Chondrocyte (in vitro differentiated cells): ENCODE measurements around the gene FHDC1. TPM values are rescaled to one million over a fixed set of nuclear protein-coding genes. Genes with fewer than 3 reads are reported as not detected.
A peak's percentile ranks its signal among the peaks of the same experiment; 100 is the strongest.

Source experiments
- DNase-seq: peaks from one replicate; pipeline ENCODE4 v3.0.0; 2021; ENCODE audit warnings: mixed read lengths, low spot score
- H3K27ac Mint-ChIP-seq: one replicate; pipeline ENCODE4 v1.8.0; 2021; ENCODE audit warnings: mild to moderate bottlenecking, moderate library complexity, mixed read lengths; ENCODE audit not compliant: unreplicated experiment
- H3K27me3 Mint-ChIP-seq: 2 replicates; pipeline ENCODE4 v1.8.0; 2021; ENCODE audit warnings: low read depth, mixed read lengths
- H3K36me3 Mint-ChIP-seq: 2 replicates; pipeline ENCODE4 v1.8.0; 2021; ENCODE audit warnings: low read depth, mixed read lengths
- H3K4me1 Mint-ChIP-seq: 2 replicates; pipeline ENCODE4 v1.8.0; 2021; ENCODE audit warnings: low read depth, mild to moderate bottlenecking, mixed read lengths
- H3K4me3 Mint-ChIP-seq: one replicate; pipeline ENCODE4 v1.8.0; 2021; ENCODE audit warnings: mild to moderate bottlenecking, moderate library complexity, mixed read lengths; ENCODE audit not compliant: unreplicated experiment
- H3K9me3 Mint-ChIP-seq: 2 replicates; pipeline ENCODE4 v1.8.0; 2021; ENCODE audit warnings: low read depth, mixed read lengths
- CTCF ChIP-seq: fragments of 200-600 bp; sonication (generic); IDR thresholded peaks from 2 replicates; pipeline ENCODE4 v1.5.0; 2021; ENCODE audit warnings: antibody characterized with exemption, mild to moderate bottlenecking, moderate library complexity
- total RNA-seq: library from RNA; stranded (reverse); gene quantifications from 3 replicates; pipeline ENCODE4 v1.2.1, GENCODE V29; 2021

FHDC1 gene
- total RNA-seq, 1 donor from 2014 or later = 4.2 TPM

GRCh38 chr4:152968806-152969394 lies 32.8 kb downstream of the FHDC1 start:
- H3K36me3 Mint-ChIP-seq = peaks cover 1% of the 10 kb centered on the region
- no peaks in the 10 kb centered on the region for H3K9me3 Mint-ChIP-seq
- TF ChIP-seq CTCF = no peak
- no peaks in the 10 kb centered on the region for H3K27me3 Mint-ChIP-seq
- DNase-seq = no peak
- no peak overlapping the region for H3K4me3 Mint-ChIP-seq
- peak overlapping the region; percentile 90 for H3K27ac Mint-ChIP-seq
- H3K4me1 Mint-ChIP-seq = peaks cover 70% of the 10 kb centered on the region

DNA sequence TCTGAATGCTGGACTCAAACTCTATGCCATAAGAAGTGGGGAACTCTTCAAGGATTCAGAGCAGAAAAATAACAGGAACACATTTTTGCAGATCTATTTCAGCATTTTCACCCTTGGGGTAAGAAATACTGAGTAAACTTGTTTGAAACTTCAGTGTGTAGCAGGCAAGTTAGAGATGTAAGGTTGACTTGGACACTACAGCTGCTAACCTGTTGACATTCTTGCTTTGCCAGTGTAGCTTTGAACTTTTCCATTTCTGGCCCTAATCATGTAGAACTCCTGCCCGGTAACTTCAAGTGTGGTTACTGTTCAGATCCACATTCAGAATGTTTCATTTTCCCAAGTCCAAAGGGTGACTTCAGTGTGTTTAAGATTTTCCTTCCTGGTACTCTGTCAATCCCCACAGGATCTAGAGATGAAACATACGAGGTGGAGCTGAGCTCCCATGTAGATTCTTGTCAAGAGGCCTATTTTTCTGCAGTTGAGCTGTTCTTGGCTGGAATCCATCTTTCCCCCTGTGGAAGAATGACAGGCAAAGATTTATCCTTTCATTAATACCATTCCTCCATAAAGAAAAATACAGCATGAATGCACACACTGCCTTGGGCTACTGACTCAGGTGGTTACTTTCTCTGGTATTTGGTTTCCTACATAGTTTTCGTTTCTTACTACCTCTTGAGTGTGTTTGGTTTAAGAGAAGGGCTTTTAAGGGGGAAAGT lies 34.1 kb downstream of the FHDC1 start:
- Mint-ChIP-seq H3K36me3 (peaks cover 1% of the 10 kb centered on the region), H3K4me3 (no peak overlapping the region), H3K27me3 (no peaks in the 10 kb centered on the region), H3K4me1 (peaks cover 67% of the 10 kb centered on the region), H3K27ac (peak overlapping the region; percentile 90), H3K9me3 (no peaks in the 10 kb centered on the region)
- no peak for TF ChIP-seq CTCF
- no peak for DNase-seq

DNA sequence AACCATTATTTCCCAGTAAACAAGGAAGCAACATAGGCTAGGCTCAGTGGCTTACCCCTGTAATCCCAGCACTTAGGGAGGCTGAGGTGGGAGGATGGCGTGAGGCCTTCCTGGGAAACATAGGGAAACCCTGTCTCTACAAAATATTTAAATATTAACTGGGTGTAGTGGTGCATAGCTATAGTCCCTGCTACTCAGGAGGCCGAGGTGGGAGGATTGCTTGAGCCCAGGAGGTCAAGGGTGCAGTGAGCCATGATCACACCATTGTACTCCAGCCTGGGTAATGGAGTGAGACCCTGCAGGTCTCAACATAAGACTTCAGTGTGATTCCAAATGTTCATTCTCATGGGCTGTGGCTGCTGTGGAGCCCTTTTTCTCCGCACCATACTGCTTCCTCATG lies 34.9 kb downstream of the FHDC1 start:
- peaks cover 67% of the 10 kb centered on the region for H3K4me1 Mint-ChIP-seq
- no peak for DNase-seq
- no peaks in the 10 kb centered on the region for H3K9me3 Mint-ChIP-seq
- peak overlapping the region; percentile 90 for H3K27ac Mint-ChIP-seq
- H3K27me3 Mint-ChIP-seq = no peaks in the 10 kb centered on the region
- peaks cover 4% of the 10 kb centered on the region for H3K36me3 Mint-ChIP-seq
- TF ChIP-seq CTCF = no peak
- H3K4me3 Mint-ChIP-seq = no peak overlapping the region

- Mint-ChIP-seq H3K4me3 (peak overlapping the region; percentile 35), H3K4me1 (peaks cover 59% of the 10 kb centered on the region), H3K36me3 (peaks cover 5% of the 10 kb centered on the region), H3K27me3 (no peaks in the 10 kb centered on the region), H3K27ac (peak overlapping the region; percentile 92), H3K9me3 (no peaks in the 10 kb centered on the region)
- DNase-seq = no peak
- no peak for TF ChIP-seq CTCF
These were observed 36.9 kb downstream of the FHDC1 start for GRCh38 chr4:152972821-152973628.
